ENCODE results near the gene LHFPL3.

GRCh38 chr7:104551226-104551625 is 222.8 kb downstream of the LHFPL3 start:
- TF ChIP-seq POLR2A (IDR thresholded peaks at IDR 0.05) (no peak), CTCF (IDR thresholded peaks at IDR 0.05 in 4 of 5, conservative IDR thresholded peaks at IDR 0.05 in 1 of 5) (no peak)
